Uterus (tissue), 4 donors: ENCODE measurements around the gene DNAAF9. TPM values are rescaled to one million over a fixed set of nuclear protein-coding genes. Genes with fewer than 3 reads are reported as not detected.

Source experiments
- DNase-seq, 2 donors: peaks; one replicate each; pipeline ENCODE4 v3.0.0-alpha.2; 2019 to 2020
- H3K27ac ChIP-seq, 2 donors: fragments of 200-600 bp; sonication (generic); 1 replicate in 1 of 2; 2 replicates in 1 of 2; pipeline ENCODE4 v1.5.1; 2016 to 2018
- H3K27me3 ChIP-seq, 2 donors: fragments of 200-600 bp; sonication (generic); one replicate each; pipeline ENCODE4 v1.5.1; 2018 to 2019; ENCODE audit warnings: control low read depth in 1 of 2
- H3K36me3 ChIP-seq, 2 donors: fragments of 200-600 bp; sonication (generic); one replicate each; pipeline ENCODE4 v1.5.1; 2019; ENCODE audit warnings: control low read depth in 1 of 2
- H3K4me1 ChIP-seq, 2 donors: fragments of 200-600 bp; sonication (generic); one replicate each; pipeline ENCODE4 v1.5.1; 2018 to 2019; ENCODE audit warnings: control low read depth in 1 of 2
- H3K4me3 ChIP-seq, 2 donors: fragments of 200-600 bp; sonication (generic); 1 replicate in 1 of 2; 2 replicates in 1 of 2; pipeline ENCODE4 v1.5.1; 2018 to 2019; ENCODE audit warnings: mild to moderate bottlenecking in 1 of 2
- H3K9me3 ChIP-seq, 2 donors: fragments of 200-600 bp; sonication (generic); one replicate each; pipeline ENCODE4 v1.5.1; 2019; ENCODE audit warnings: control low read depth in 1 of 2
- POLR2A ChIP-seq, 2 donors: fragments of 450-650 bp; IDR thresholded peaks; one replicate each; pipeline ENCODE4 v1.6.1; 2016; ENCODE audit warnings: antibody characterized with exemption in 2 of 2, mild to moderate bottlenecking in 1 of 2, moderate library complexity in 1 of 2
- intact Hi-C: fragments of 100-400 bp; cut with DNase I; formaldehyde crosslinking; loops from one replicate; pipeline ENCODE4 v1.15.1; 2023; ENCODE audit warnings: low total_unique reads
- total RNA-seq, 4 donors: library from RNA; depleted of rRNA in 3 of 4; stranded (reverse); fragments of >200 nt in 3 of 4; gene quantifications; one replicate each; pipeline versions ENCODE4 v1.1.0 to v1.2.4, GENCODE V29; 2014 to 2023
- TF ChIP-seq, protein P1 (sequence below), 4 experiments: fragments of 200-600 bp in 2 of 4; fragments of 450-650 bp in 2 of 4; sonication (generic) in 2 of 4; IDR thresholded peaks; one replicate each; pipeline ENCODE4 v1.5.1; 2016 to 2019; ENCODE audit warnings: antibody characterized with exemption in 4 of 4, mild to moderate bottlenecking in 2 of 4, moderate library complexity in 1 of 4
- donor health status: DM: yes; HTN: yes; CAD: no.

Gene DNAAF9
- total RNA-seq = 10 to 100 TPM in 2 of 4 donors, 1 to 10 TPM in 2; 5.6 to 25.2 (median 17.3) TPM

GRCh38 chr20:3407040-3407770 lies at the start of gene DNAAF9:
Gene DNAAF9, minus strand, starts transcription at chr20:3407669. Its CDS starts 112 bp downstream, at chr20:3407557.
- H3K9me3 ChIP-seq = no peaks in the 10 kb centered on the region
- no peaks in the 10 kb centered on the region for H3K4me1 ChIP-seq
- no peaks in the 10 kb centered on the region for H3K27me3 ChIP-seq
- H3K36me3 ChIP-seq = no peaks in the 10 kb centered on the region
- peak within 1 kb of the TSS; percentile 82 to 85 for H3K4me3 ChIP-seq
- H3K27ac ChIP-seq = peak within 1 kb of the TSS; percentile 90 to 93
- peak; percentile 46 to 63 for DNase-seq
- TF ChIP-seq, protein P1, sequence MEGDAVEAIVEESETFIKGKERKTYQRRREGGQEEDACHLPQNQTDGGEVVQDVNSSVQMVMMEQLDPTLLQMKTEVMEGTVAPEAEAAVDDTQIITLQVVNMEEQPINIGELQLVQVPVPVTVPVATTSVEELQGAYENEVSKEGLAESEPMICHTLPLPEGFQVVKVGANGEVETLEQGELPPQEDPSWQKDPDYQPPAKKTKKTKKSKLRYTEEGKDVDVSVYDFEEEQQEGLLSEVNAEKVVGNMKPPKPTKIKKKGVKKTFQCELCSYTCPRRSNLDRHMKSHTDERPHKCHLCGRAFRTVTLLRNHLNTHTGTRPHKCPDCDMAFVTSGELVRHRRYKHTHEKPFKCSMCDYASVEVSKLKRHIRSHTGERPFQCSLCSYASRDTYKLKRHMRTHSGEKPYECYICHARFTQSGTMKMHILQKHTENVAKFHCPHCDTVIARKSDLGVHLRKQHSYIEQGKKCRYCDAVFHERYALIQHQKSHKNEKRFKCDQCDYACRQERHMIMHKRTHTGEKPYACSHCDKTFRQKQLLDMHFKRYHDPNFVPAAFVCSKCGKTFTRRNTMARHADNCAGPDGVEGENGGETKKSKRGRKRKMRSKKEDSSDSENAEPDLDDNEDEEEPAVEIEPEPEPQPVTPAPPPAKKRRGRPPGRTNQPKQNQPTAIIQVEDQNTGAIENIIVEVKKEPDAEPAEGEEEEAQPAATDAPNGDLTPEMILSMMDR (IDR thresholded peaks at IDR 0.05) = peak; percentile 16 to 57 (median 40)
- TF ChIP-seq POLR2A (IDR thresholded peaks at IDR 0.05) = no peak
- intact Hi-C loops = no loop called here

GRCh38 chr20:3456648-3457047 lies 49.2 kb upstream of the DNAAF9 start:
- intact Hi-C loops = no loop called here
- H3K36me3 ChIP-seq = no peaks in the 10 kb centered on the region

GRCh38 chr20:3454831-3455230 lies 47.4 kb upstream of the DNAAF9 start:
- Histone ChIP-seq H3K4me1 (no peaks in the 10 kb centered on the region), H3K36me3 (no peaks in the 10 kb centered on the region), H3K27me3 (no peaks in the 10 kb centered on the region), H3K27ac (no peak overlapping the region), H3K9me3 (no peaks in the 10 kb centered on the region), H3K4me3 (no peak overlapping the region)
- DNase-seq = no peak
- intact Hi-C loops = no loop called here
- no peak for TF ChIP-seq POLR2A (IDR thresholded peaks at IDR 0.05)

More at GRCh38 chr20:3456648-3457047, 49.2 kb upstream of the DNAAF9 start:
- no peak for DNase-seq
- Histone ChIP-seq H3K27me3 (no peaks in the 10 kb centered on the region), H3K27ac (no peak overlapping the region), H3K4me1 (no peaks in the 10 kb centered on the region), H3K4me3 (no peak overlapping the region), H3K9me3 (no peaks in the 10 kb centered on the region)
- no peak for TF ChIP-seq POLR2A (IDR thresholded peaks at IDR 0.05)
- TF ChIP-seq, protein P1 (IDR thresholded peaks at IDR 0.05) = no peak

DNA sequence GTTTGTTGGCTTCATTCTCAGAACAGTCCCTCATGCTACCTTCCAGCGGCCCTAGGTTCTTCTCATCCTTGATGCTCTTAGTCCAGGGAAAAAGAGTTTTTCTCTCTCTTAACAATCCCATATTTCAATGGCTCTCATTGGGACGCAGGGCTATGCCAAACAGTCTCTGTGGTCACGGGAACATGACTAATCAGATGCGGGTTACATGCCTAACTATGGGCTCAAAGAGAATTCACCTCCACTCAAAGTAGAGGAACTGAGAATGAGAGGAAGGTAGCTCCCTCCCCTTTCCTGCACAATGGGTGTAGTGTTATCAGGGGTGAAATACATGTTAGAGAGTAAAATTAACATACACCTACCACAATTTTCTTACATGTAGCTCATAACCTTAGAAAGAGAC lies 45.2 kb upstream of the DNAAF9 start:
- H3K36me3 ChIP-seq = no peaks in the 10 kb centered on the region
- H3K9me3 ChIP-seq = no peaks in the 10 kb centered on the region
- H3K4me1 ChIP-seq = no peaks in the 10 kb centered on the region
- no peak for DNase-seq
- no peak overlapping the region for H3K27ac ChIP-seq
- no peak overlapping the region for H3K4me3 ChIP-seq
- intact Hi-C loops = no loop called here
- H3K27me3 ChIP-seq = no peaks in the 10 kb centered on the region
- no peak for TF ChIP-seq POLR2A (IDR thresholded peaks at IDR 0.05)
- TF ChIP-seq, protein P1 (IDR thresholded peaks at IDR 0.05) = no peak

GRCh38 chr20:3452136-3452535 lies 44.7 kb upstream of the DNAAF9 start:
- no peak for DNase-seq
- H3K36me3 ChIP-seq = no peaks in the 10 kb centered on the region
- H3K9me3 ChIP-seq = no peaks in the 10 kb centered on the region

More at GRCh38 chr20:3452136-3452535, 44.7 kb upstream of the DNAAF9 start:
- Histone ChIP-seq H3K4me3 (no peak overlapping the region), H3K27me3 (no peaks in the 10 kb centered on the region), H3K27ac (no peak overlapping the region), H3K4me1 (no peaks in the 10 kb centered on the region)
- TF ChIP-seq POLR2A (IDR thresholded peaks at IDR 0.05) = no peak
- TF ChIP-seq, protein P1 (IDR thresholded peaks at IDR 0.05) = no peak
- intact Hi-C loops = no loop called here
